Measurements from ENCODE around the gene PTF1A.

PTF1A gene

DNA sequence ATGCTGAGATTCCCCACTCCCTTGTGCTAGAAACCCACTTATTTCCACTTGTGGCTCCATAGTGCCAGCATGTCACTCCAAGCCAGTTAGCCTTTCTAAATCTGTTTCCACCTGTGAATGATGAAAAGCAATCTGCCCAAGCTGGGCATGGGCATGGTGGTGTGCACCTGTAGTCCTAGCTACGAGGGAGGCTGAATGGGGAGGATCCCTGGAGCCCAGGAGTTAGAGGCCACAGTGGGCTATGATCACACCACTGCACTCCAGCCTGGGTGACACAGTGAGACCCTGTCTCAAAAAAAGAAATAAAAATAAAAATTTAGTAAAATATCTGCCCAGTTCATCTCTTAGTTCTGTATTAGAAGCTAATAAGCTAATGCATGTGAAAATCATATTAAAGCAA is 5.0 kb upstream of the PTF1A start:
- H3K4me3 ChIP-seq (ENCODE audit: low read depth in 1 of 2, low read length in 2 of 2): no peak overlapping the region
- H3K4me1 ChIP-seq (ENCODE audit: control insufficient read depth in 1 of 2, insufficient read depth in 2 of 2, low read length in 2 of 2): no peaks in the 10 kb centered on the region
- no peak overlapping the region for H3K9ac ChIP-seq (ENCODE audit: low read depth in 1 of 2, low read length in 2 of 2)
- no peaks in the 10 kb centered on the region for H3K36me3 ChIP-seq (ENCODE audit: control insufficient read depth in 1 of 2, insufficient read depth in 2 of 2, low read length in 2 of 2)
- H3K27ac ChIP-seq (ENCODE audit: low read depth, low read length): no peak overlapping the region
- peaks cover 13 to 14% of the 10 kb centered on the region in 2 donors for H3K27me3 ChIP-seq (ENCODE audit: control insufficient read depth in 1 of 2, insufficient read depth in 2 of 2, low read length in 2 of 2)
- no peaks in the 10 kb centered on the region for H3K9me3 ChIP-seq (ENCODE audit: control insufficient read depth in 1 of 2, low read length in 2 of 2)

DNA sequence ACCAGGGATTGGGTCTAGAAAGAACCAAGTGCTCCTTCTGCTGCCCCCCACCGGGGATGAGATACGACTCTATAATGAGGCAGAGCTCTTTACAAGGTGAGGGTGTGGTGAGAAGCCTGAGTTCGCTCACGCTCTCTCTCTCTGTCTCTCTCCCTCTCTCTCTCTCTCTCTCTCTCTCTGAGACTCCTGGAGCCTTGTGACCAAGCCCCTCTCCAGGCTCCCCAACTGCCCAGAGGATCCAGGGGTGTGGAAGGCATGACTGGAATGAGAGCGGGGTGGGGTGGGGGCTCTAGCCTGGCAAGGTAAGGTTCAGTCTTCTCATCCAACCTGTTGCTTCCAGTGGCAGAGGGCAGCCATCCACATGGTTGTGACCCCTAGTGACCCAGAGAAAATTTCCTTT is 3.1 kb upstream of the PTF1A start:
- Histone ChIP-seq H3K9me3 (ENCODE audit: control insufficient read depth in 1 of 2, low read length in 2 of 2) (no peaks in the 10 kb centered on the region), H3K36me3 (ENCODE audit: control insufficient read depth in 1 of 2, insufficient read depth in 2 of 2, low read length in 2 of 2) (no peaks in the 10 kb centered on the region), H3K27ac (ENCODE audit: low read depth, low read length) (no peak overlapping the region), H3K4me3 (ENCODE audit: low read depth in 1 of 2, low read length in 2 of 2) (no peak overlapping the region), H3K4me1 (ENCODE audit: control insufficient read depth in 1 of 2, insufficient read depth in 2 of 2, low read length in 2 of 2) (no peaks in the 10 kb centered on the region), H3K9ac (ENCODE audit: low read depth in 1 of 2, low read length in 2 of 2) (no peak overlapping the region), H3K27me3 (ENCODE audit: control insufficient read depth in 1 of 2, insufficient read depth in 2 of 2, low read length in 2 of 2) (peaks cover 20 to 23% of the 10 kb centered on the region in 2 donors)

DNA sequence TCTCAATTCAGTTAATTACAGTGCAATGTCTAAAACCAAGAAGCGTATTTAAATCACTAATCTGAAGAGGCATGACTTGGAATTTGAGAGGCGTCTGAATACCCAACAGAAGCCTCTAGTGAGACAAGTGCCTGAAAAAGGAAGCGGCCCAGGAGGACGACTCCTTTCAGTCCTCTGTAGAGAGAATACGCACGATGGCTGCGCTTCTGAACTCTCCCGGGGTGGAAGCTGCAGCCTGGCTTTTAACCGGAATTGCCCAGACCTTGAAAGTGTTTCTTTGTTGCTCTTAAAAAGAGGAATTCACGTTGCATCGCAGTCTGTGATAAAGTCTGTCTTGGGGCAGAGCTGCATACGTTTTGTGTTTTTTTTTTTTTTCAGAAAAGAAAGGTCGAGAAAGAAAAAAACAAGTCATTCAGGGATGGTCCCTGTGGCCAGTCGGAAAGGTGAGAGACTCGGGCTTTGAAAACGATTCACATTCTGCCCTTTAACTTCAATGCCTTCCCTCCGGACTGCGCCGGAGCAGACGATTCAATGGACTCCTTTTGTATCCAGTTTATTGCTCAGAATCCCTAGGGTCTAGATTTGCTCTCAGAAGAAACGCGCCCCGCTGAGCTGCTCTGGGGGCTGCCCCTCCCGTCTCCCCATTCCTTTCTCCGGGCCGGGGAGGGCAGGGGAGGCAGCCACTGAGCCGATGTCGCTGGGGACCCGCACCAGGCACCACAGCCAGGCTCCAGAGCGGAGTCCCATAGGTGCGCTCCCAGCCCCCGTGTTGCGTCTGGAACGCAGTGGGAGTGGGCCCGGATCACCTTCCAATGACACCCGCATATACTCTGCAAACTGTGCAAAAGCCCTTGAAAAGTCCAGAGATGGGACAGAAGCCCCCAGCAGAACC is 994 bp upstream of the PTF1A start:
- H3K4me1 ChIP-seq (ENCODE audit: control insufficient read depth in 1 of 2, insufficient read depth in 2 of 2, low read length in 2 of 2): no peaks in the 10 kb centered on the region
- no peaks in the 10 kb centered on the region for H3K36me3 ChIP-seq (ENCODE audit: control insufficient read depth in 1 of 2, insufficient read depth in 2 of 2, low read length in 2 of 2)
- no peak overlapping the region for H3K27ac ChIP-seq (ENCODE audit: low read depth, low read length)
- no peak overlapping the region for H3K9ac ChIP-seq (ENCODE audit: low read depth in 1 of 2, low read length in 2 of 2)
- H3K4me3 ChIP-seq (ENCODE audit: low read depth in 1 of 2, low read length in 2 of 2): no peak overlapping the region
- H3K27me3 ChIP-seq (ENCODE audit: control insufficient read depth in 1 of 2, insufficient read depth in 2 of 2, low read length in 2 of 2): peaks cover 41 to 42% of the 10 kb centered on the region in 2 donors
- H3K9me3 ChIP-seq (ENCODE audit: control insufficient read depth in 1 of 2, low read length in 2 of 2): no peaks in the 10 kb centered on the region

DNA sequence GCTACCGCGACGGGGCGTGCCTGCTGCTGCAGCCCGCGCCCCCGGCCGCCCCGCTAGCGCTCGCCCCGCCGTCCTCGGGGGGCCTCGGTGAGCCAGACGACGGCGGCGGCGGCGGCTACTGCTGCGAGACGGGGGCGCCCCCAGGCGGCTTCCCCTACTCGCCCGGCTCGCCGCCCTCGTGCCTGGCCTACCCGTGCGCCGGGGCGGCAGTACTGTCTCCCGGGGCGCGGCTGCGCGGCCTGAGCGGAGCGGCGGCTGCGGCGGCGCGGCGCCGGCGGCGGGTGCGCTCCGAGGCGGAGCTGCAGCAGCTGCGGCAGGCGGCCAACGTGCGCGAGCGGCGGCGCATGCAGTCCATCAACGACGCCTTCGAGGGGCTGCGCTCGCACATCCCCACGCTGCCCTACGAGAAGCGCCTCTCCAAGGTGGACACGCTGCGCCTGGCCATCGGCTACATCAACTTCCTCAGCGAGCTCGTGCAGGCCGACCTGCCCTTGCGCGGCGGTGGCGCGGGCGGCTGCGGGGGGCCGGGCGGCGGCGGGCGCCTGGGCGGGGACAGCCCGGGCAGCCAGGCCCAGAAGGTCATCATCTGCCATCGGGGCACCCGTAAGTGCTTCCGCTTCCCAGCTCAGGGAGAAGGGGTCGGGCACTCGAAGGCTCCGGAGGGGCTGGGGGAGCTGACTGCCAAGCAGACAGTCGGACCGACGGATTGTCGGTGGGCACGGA is 761 bp downstream of the PTF1A start:
- Histone ChIP-seq H3K27me3 (ENCODE audit: control insufficient read depth in 1 of 2, insufficient read depth in 2 of 2, low read length in 2 of 2) (peaks cover 55 to 57% of the 10 kb centered on the region in 2 donors), H3K4me3 (ENCODE audit: low read depth in 1 of 2, low read length in 2 of 2) (no peak overlapping the region), H3K4me1 (ENCODE audit: control insufficient read depth in 1 of 2, insufficient read depth in 2 of 2, low read length in 2 of 2) (no peaks in the 10 kb centered on the region), H3K27ac (ENCODE audit: low read depth, low read length) (no peak overlapping the region), H3K9ac (ENCODE audit: low read depth in 1 of 2, low read length in 2 of 2) (no peak overlapping the region), H3K9me3 (ENCODE audit: control insufficient read depth in 1 of 2, low read length in 2 of 2) (no peaks in the 10 kb centered on the region), H3K36me3 (ENCODE audit: control insufficient read depth in 1 of 2, insufficient read depth in 2 of 2, low read length in 2 of 2) (no peaks in the 10 kb centered on the region)

DNA sequence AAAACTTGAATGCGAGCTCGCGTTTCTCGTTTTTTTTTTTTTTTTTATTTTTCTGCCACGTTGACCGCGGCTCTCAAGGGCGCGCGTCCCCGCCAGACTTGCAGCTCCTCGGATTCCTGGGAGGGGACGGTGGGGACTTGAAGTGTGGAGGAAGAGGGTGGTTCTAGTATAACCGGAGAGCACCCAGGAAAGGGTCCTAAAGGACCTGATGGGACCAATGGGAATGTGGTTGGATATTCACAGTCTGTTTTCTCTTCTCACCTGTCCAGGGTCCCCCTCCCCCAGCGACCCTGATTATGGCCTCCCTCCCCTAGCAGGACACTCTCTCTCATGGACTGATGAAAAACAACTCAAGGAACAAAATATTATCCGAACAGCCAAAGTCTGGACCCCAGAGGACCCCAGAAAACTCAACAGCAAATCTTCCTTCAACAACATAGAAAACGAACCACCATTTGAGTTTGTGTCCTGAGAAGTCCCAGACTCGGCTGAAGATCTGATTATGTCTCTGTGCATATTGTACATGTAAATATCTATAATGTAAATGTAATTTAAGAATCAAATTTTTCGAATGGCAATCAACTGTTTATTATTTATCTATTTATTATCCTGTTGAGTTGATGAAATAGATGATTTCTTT is 1.4 kb downstream of the PTF1A start:
- Histone ChIP-seq H3K27me3 (ENCODE audit: control insufficient read depth in 1 of 2, insufficient read depth in 2 of 2, low read length in 2 of 2) (peaks cover 59 to 63% of the 10 kb centered on the region in 2 donors), H3K27ac (ENCODE audit: low read depth, low read length) (no peak overlapping the region), H3K4me1 (ENCODE audit: control insufficient read depth in 1 of 2, insufficient read depth in 2 of 2, low read length in 2 of 2) (no peaks in the 10 kb centered on the region), H3K9ac (ENCODE audit: low read depth in 1 of 2, low read length in 2 of 2) (no peak overlapping the region), H3K4me3 (ENCODE audit: low read depth in 1 of 2, low read length in 2 of 2) (no peak overlapping the region), H3K9me3 (ENCODE audit: control insufficient read depth in 1 of 2, low read length in 2 of 2) (no peaks in the 10 kb centered on the region), H3K36me3 (ENCODE audit: control insufficient read depth in 1 of 2, insufficient read depth in 2 of 2, low read length in 2 of 2) (no peaks in the 10 kb centered on the region)

DNA sequence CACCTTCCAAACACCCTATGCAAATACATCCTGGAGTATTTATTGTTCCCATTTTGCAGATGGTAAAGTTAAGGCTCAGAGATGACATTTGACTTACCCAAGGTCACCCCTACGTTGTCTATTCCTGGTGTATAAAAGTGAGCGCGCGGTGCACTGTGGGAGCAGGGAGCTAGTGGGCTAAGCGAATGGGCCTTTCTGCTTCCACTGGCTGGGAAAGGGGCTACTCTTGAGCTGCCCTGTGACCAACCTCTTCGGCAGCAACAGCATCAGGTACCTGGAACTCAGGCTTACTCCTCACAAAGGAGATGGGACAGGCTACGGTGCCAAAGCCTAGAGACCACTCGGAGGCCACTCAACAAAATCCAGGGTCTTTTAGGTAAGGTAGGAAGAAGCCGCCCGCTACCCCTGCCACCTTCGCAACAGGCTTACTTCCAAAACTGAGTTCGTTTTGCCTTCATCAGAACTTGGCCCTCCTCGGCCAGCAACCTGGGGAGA is 2.4 kb downstream of the PTF1A start:
- peaks cover 66 to 71% of the 10 kb centered on the region in 2 donors for H3K27me3 ChIP-seq (ENCODE audit: control insufficient read depth in 1 of 2, insufficient read depth in 2 of 2, low read length in 2 of 2)
- H3K9ac ChIP-seq (ENCODE audit: low read depth in 1 of 2, low read length in 2 of 2): no peak overlapping the region
- H3K4me1 ChIP-seq (ENCODE audit: control insufficient read depth in 1 of 2, insufficient read depth in 2 of 2, low read length in 2 of 2): no peaks in the 10 kb centered on the region
- H3K4me3 ChIP-seq (ENCODE audit: low read depth in 1 of 2, low read length in 2 of 2): no peak overlapping the region
- no peaks in the 10 kb centered on the region for H3K36me3 ChIP-seq (ENCODE audit: control insufficient read depth in 1 of 2, insufficient read depth in 2 of 2, low read length in 2 of 2)
- no peak overlapping the region for H3K27ac ChIP-seq (ENCODE audit: low read depth, low read length)
- H3K9me3 ChIP-seq (ENCODE audit: control insufficient read depth in 1 of 2, low read length in 2 of 2): no peaks in the 10 kb centered on the region

DNA sequence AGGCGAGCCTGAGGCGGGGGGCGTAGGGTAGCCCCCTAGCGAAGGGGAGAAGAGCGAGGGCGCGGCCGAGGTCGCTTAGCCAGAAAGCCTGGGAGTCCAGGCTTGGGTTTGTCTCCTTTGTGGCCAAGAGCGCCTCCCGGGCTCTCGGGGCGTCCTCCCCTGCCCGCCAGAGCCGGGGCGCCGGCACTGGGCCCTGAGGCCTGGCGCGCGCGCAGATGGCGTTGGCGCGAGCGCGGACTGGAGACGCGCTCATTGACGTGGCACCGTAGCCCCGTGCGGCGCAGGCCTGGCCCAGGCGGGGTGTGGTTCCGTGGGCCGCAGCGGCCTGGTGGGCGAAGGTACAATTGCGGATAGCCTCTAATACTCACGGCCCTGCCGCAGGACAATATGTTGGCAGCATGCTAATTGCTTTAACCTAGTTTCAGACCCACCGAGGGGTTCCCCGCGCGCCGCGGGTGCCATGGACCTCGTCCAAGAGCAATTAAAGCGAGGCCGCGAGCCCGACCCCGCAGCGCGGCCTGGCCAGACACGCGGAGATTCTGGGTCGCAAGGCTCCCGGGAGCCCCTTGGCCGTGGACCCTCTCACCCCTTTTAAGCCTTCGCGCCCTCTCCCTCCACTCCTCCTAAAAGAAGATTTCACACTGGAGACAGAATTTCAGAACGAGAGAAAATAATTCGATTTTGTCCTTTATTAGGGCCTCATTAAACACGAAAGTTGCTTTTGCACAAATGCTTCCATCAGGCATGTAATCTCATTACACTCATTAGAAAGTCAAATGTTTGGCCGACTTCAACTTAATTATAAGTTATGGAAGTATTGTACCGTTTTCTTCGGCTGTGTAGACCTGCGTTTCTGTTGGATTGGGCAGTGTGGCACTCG is 3.1 kb downstream of the PTF1A start:
- no peak overlapping the region for H3K9ac ChIP-seq (ENCODE audit: low read depth in 1 of 2, low read length in 2 of 2)
- H3K36me3 ChIP-seq (ENCODE audit: control insufficient read depth in 1 of 2, insufficient read depth in 2 of 2, low read length in 2 of 2): no peaks in the 10 kb centered on the region
- H3K9me3 ChIP-seq (ENCODE audit: control insufficient read depth in 1 of 2, low read length in 2 of 2): no peaks in the 10 kb centered on the region
- H3K4me3 ChIP-seq (ENCODE audit: low read depth in 1 of 2, low read length in 2 of 2): no peak overlapping the region
- no peak overlapping the region for H3K27ac ChIP-seq (ENCODE audit: low read depth, low read length)
- no peaks in the 10 kb centered on the region for H3K4me1 ChIP-seq (ENCODE audit: control insufficient read depth in 1 of 2, insufficient read depth in 2 of 2, low read length in 2 of 2)
- H3K27me3 ChIP-seq (ENCODE audit: control insufficient read depth in 1 of 2, insufficient read depth in 2 of 2, low read length in 2 of 2): peaks cover 70 to 76% of the 10 kb centered on the region in 2 donors

DNA sequence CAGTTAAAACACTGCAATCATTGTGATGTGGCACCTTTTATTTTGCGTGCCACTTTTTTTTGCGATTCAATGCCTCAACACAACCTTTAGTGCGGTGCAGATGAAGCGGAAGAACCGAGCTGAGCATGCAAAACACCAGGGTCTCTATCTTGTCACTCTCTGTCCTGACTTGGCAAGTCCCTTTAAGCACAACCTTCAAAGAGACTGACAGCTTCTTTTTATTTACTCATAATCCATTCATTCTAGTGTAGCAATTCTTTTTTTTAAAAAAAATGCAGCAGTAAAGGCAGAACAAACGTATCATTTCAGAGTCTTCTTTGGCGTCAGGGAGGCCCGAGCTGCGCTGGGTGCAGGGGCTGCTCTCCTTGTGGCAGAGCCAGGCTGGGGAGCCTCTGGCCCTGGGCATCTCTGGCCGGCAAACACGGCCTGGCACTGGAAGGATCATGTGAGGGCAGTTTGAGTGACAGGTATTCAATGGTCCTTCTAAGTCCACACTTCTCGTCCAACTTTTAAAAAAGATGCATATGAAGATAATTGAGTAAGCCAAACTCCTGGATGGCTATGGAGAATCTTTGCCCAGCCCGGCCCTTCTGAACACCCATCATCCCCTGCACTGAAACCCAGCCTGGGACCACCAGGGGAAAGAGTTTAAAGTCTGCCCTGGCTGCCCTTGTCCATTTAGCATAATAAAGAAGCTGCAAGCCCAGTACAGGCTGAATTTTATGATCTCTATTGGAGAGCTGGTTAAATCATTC is 3.9 kb downstream of the PTF1A start:
- no peak overlapping the region for H3K27ac ChIP-seq (ENCODE audit: low read depth, low read length)
- H3K27me3 ChIP-seq (ENCODE audit: control insufficient read depth in 1 of 2, insufficient read depth in 2 of 2, low read length in 2 of 2): peaks cover 71 to 78% of the 10 kb centered on the region in 2 donors
- H3K4me1 ChIP-seq (ENCODE audit: control insufficient read depth in 1 of 2, insufficient read depth in 2 of 2, low read length in 2 of 2): no peaks in the 10 kb centered on the region
- H3K4me3 ChIP-seq (ENCODE audit: low read depth in 1 of 2, low read length in 2 of 2): no peak overlapping the region
- no peak overlapping the region for H3K9ac ChIP-seq (ENCODE audit: low read depth in 1 of 2, low read length in 2 of 2)
- no peaks in the 10 kb centered on the region for H3K36me3 ChIP-seq (ENCODE audit: control insufficient read depth in 1 of 2, insufficient read depth in 2 of 2, low read length in 2 of 2)
- no peaks in the 10 kb centered on the region for H3K9me3 ChIP-seq (ENCODE audit: control insufficient read depth in 1 of 2, low read length in 2 of 2)

DNA sequence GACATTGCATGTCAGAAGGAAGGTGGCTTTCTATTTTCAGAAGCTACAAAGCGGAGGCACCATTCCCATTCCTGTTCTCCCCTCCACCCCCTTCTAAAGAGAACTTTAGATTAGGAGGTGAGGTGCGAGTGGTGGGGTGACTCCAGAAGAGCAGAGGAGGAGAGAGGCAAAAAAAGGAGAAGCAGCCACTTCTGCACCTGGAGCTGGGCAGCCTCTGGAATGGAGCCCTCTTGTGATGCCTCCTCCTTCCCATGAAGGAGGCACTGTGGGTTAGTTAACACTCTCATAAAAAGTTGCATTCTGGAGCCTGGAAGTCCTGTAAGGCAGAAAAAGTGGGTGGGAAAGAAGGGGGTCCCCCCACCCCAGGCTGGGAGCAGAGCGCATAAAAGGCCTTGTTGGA is 4.8 kb downstream of the PTF1A start:
- Histone ChIP-seq H3K27me3 (ENCODE audit: control insufficient read depth in 1 of 2, insufficient read depth in 2 of 2, low read length in 2 of 2) (peaks cover 70 to 77% of the 10 kb centered on the region in 2 donors), H3K9me3 (ENCODE audit: control insufficient read depth in 1 of 2, low read length in 2 of 2) (no peaks in the 10 kb centered on the region)

More for the DNA sequence above, 4.8 kb downstream of the PTF1A start:
- Histone ChIP-seq H3K9ac (ENCODE audit: low read depth in 1 of 2, low read length in 2 of 2) (no peak overlapping the region), H3K4me1 (ENCODE audit: control insufficient read depth in 1 of 2, insufficient read depth in 2 of 2, low read length in 2 of 2) (no peaks in the 10 kb centered on the region), H3K27ac (ENCODE audit: low read depth, low read length) (no peak overlapping the region), H3K4me3 (ENCODE audit: low read depth in 1 of 2, low read length in 2 of 2) (no peak overlapping the region), H3K36me3 (ENCODE audit: control insufficient read depth in 1 of 2, insufficient read depth in 2 of 2, low read length in 2 of 2) (no peaks in the 10 kb centered on the region)
